HPDE6-E6E7 (cell line): ENCODE results near the gene PRR19.

Experiments
- DNase-seq: peaks from one replicate; pipeline ENCODE4 v3.0.0; 2011; ENCODE audit warnings: missing footprints; ENCODE audit errors: extremely low spot score

The PRR19 gene

GRCh38 chr19:42271045-42271419 lies 30.9 kb upstream of the PRR19 start:
- no peak for DNase-seq

DNA sequence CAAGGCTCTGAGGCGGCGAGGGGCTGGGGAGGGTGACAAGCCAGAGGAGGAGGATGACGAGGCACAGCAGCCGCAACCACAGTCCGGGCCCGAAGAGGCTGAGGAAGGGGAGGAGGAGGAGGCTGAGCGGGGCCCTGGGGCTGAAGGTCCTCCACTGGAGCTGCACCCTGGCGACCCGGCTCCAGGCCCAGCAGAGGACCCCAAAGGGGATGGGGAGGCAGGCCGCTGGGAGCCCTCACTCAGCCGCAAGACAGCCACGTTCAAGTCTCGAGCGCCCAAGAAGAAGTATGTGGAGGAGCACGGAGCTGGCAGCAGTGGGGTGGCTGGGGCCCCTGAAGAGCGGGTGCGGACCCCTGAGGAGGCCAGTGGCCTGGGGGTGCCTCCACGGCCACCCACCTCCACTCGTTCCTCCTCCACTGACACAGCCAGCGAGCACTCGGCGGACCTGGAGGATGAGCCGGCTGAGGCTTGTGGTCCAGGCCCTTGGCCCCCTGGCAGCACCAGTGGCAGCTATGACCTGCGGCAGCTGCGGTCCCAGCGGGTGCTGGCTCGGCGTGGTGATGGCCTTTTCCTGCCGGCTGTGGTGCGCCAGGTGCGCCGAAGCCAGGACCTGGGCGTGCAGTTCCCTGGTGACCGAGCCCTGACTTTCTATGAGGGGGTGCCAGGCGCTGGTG lies 29.9 kb upstream of the PRR19 start:
- DNase-seq = no peak

DNA sequence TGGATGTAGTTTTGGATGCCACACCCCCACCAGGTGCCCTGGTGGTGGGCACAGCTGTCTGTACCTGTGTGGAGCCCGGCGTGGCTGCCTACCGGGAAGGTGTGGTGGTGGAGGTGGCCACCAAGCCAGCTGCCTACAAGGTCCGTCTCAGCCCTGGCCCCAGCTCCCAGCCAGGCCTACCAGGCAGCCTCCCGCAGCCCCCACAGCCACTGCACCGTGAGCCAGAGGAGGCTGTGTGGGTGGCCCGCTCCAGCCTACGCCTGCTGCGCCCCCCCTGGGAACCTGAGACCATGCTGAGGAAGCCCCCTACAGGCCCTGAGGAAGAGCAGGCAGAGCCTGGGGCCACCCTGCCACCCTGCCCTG lies 29.4 kb upstream of the PRR19 start:
- no peak for DNase-seq

GRCh38 chr19:42272989-42273406 lies 28.9 kb upstream of the PRR19 start:
- no peak for DNase-seq

DNA sequence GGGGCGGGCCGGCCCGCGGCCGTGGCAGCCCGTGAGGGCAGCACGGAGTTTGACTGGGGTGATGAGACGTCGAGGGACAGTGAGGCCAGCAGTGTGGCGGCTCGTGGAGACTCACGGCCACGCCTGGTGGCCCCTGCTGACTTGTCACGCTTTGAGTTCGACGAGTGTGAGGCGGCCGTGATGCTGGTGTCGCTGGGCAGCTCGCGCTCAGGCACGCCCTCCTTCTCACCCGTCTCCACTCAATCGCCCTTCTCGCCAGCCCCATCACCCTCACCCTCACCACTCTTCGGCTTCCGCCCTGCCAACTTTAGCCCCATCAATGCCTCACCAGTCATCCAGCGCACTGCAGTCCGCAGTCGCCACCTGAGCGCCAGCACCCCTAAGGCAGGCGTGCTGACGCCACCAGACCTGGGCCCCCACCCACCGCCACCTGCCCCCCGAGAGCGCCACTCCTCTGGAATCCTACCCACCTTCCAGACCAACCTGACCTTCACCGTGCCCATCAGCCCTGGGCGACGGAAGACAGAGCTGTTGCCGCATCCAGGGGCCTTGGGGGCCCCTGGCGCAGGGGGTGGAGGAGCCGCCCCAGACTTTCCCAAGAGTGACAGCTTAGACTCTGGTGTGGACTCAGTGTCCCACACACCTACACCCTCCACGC lies 28.4 kb upstream of the PRR19 start:
- no peak for DNase-seq

DNA sequence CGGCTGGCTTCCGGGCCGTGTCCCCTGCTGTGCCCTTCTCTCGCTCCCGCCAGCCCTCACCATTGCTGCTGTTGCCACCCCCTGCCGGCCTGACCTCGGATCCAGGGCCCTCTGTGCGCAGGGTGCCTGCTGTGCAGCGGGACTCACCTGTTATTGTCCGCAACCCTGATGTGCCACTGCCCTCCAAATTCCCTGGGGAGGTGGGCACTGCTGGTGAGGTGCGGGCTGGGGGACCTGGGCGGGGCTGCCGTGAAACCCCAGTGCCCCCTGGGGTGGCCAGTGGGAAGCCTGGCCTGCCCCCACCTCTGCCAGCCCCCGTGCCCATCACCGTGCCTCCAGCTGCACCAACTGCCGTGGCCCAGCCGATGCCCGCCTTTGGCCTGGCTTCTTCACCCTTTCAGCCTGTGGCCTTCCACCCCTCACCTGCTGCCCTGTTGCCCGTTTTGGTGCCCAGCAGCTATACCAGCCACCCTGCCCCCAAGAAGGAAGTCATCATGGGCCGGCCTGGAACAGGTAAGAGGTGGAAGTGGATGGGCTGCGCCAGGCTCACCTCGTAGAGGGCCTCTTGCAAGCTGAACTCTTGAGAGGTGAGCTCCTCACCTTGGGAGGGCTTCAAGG lies 27.8 kb upstream of the PRR19 start:
- no peak for DNase-seq

- DNase-seq = no peak
Observed at GRCh38 chr19:42275103-42275502, 26.8 kb upstream of the PRR19 start.

- DNase-seq = no peak
Observed at GRCh38 chr19:42275517-42275916, 26.4 kb upstream of the PRR19 start.

DNA sequence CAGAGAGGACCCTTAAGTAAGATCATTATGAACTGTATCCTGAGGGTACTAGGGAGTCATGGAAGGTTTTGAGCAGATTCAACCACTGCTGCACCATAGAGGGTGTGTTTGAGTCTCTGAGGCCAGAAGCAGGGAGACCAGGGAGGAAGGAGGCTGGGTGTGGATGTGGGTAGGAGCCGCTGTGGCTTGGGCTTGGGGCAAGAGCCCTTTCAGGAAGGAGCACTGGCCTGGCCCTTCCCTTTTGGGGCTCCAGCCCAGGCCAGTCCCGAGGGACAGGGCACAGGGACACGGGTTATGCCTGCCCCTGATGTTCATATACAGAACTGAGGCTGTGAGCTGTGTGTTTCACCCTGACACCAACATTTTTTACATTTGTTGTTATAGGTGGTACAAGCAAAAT lies 25.6 kb upstream of the PRR19 start:
- no peak for DNase-seq

GRCh38 chr19:42276821-42277220 lies 25.1 kb upstream of the PRR19 start:
- DNase-seq = no peak

- no peak for DNase-seq
Observed at GRCh38 chr19:42277821-42278451, 24.0 kb upstream of the PRR19 start.

DNA sequence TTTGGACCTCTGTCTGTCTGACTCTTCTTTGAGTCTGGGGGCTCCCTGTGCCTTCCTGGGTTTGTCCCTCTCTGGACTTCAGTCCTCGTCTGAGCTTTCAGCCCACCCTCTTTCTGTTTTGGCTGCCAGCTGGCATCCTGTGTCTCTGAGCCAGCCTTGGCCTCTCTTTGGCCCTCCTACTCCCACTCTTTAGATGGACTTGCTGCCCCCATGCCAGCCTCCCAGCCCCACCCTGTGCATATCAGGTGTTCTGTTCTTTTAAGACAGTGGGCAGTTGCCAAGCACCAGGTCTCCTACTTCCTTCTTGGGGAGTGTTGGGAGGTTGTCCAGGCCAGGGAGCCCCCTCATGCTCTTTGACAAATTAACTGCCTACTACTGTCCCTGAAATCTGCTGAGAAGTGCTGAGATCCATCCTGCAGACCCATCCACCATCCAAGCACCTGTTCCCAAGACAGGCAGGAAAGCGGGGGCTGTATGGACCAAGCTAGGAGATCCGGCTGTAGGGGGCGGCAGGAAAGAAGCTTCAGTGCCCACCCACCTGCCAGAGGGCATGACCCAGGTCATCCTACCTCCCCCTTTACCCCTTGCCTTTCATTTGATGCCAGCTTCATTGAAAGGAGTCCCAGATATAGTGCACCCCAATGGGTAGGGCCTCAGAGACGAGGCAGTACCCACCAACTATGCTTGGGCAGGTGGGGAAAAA lies 23.3 kb upstream of the PRR19 start:
- no peak for DNase-seq

DNA sequence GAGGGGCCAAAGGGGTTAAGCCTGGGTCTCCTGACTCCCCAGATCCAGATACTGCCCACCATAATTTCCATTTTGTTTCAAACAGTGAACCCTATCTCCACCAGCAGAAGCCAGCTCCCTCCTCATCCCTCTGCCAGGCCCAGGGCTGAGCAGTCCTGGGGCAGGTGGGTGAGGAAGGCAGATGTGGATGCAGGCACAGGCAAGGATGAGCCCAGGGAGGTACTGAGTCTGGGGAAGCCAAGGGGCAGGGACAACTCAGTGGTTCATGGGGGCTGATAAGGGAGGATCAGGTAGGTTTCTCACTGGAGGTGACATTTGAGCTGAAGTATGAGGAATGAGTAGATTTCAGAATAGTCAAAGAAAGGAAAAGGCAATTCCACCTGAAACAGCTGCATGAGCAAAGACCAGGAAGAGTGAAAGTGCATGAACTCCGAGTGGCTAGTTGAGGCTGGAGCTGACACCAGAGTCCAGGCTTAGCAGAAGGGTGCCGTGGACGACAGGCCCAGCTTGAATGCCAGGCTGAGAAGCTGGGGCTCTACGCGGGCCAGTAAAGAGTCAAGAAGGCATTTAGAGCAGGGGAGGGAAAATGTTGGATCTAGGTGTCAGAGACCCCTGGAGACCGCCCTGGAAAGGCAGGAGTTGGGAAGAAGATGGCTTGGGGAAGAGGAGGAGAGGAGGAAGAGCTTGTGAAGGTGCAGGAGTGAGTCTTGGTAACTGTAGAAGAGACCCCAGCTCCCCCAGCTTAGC lies 22.6 kb upstream of the PRR19 start:
- no peak for DNase-seq

DNA sequence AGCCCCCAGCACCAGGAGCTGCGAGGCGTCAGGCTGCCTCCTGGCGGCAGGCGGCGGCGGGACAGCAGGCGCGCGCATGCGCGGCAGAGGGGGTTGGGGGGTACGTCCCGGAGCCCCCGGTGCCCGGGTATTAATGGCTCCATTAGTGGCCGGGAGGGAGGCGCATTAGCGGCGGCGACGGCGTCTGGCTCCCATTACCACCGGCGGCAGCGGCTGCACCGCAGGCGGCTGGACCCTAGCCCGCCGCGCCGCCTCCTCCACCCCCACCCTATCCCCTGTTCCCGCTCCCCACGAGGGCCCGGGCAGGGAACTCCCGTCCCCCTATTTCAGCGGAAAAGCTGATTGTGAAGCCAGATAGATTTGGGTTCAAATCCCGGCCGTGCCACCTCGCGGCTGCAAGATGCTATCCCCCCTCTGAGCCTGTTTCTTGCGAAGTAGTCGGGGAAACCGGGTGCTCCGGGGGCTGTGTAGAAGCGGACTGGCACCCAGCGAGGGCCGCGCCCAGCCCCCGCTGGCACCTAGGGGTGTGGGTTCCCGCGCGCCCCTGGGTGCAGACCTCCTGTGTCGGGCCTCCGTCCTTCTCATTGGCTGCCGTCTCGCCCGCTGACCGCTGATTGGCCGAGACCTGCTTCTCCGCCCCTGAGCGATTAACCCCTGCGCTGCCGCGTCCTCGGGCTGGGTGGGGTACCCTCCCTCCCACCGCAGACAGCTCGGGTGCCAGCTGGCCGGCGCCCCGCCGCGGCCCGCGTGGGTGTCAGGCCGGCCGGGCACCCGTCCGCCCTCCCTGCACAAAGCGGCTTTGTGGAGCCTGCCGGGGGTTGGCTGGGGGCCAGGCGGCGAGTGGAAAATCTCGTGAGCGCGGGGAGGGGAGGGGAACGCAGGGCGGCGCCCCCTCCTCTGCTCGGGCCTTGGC lies 21.8 kb upstream of the PRR19 start:
- peak; percentile 85 for DNase-seq

- no peak for DNase-seq
Observed at GRCh38 chr19:42280815-42281145, 21.2 kb upstream of the PRR19 start.

DNA sequence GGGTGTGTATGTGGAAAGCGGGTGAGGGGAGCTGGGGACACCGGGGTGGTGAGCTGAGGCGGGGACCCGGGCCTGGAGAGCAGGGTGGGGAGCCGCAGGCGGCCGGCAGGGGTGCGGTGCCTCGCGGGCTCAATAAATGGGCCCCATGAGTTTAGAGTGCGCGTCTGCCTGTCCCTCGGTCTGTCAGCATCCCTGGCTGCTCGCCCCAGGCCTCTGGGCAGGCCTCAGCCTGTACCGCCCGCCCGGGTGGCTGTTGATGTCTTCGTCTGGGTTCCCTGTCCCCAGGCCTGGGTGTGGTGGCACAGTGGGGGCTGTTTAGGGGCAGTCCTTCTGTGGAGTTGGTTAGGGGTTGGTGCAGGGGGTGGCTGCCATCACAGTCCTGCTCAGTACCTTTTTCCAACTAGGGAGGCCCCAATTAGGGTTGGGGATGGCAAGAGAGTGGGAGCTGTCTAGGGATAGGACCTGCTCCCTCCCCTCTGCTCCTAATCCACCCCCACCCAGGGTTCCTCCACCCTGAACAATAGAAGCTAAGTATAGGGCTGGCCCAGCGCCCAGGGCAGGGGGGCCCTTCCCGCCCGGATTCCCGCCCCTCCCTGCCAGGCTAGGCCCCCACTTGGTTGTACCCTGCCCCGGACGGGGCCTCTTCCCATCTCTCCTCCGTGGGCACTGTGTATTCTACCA lies 20.6 kb upstream of the PRR19 start:
- DNase-seq = no peak

GRCh38 chr19:42281827-42282762 lies 19.8 kb upstream of the PRR19 start:
- no peak for DNase-seq

DNA sequence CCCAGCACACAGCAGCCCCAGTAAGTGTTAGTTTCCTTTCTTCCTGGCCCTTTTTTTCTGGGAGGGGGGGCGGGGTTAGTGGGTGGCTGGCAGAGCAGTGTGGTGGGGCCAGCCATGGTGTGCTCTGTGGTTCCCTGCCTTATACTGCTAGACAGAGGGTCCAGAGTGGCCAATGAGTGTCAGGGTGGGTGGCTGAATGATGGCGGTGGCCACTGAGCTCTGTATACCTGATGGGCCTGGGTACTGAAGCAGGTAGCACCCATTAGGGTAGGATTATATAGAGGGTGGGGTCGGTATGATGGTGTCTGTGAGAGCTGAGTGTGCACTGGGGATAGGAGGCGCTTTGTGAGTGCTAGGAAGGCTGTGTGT lies 19.1 kb upstream of the PRR19 start:
- DNase-seq = no peak
